B cell (primary cell): ENCODE data around the gene SDR9C7. TPM values are rescaled to one million over a fixed set of nuclear protein-coding genes. Genes with fewer than 3 reads are reported as not detected.
"Not testable (repeated sequence)": the region's sequence is repeated elsewhere in the genome, so short reads cannot be mapped to it uniquely, and the experiment has no call there.

Experiments
- ATAC-seq: fragments of 200-7000 bp; cut with Tn5 transposase; one replicate; pipeline ENCODE4 v1.10.0; 2021; ENCODE audit warnings: low read depth, mild to moderate bottlenecking, moderate number of reproducible peaks, moderate library complexity
- CTCF ChIA-PET: fragments of 350-600 bp; sonication (Branson Sonifier 250); formaldehyde crosslinking; loops from one replicate; lab custom pipeline; 2021; ENCODE audit warnings: antibody characterized with exemption, inconsistent platforms; lab: Charles Lee
- POLR2A ChIA-PET: fragments of 350-600 bp; sonication (Branson Sonifier 250); formaldehyde crosslinking; loops from one replicate; lab custom pipeline; 2021; ENCODE audit warnings: antibody characterized with exemption; lab: Charles Lee
- DNase-seq: peaks from one replicate; pipeline ENCODE4 v3.0.0; 2013
- H2AFZ ChIP-seq: 2 replicates; pipeline ENCODE4 v1.6.1; 2012; ENCODE audit warnings: mild to moderate bottlenecking, low read depth, low read length; ENCODE audit not compliant: insufficient read depth, poor library complexity, severe bottlenecking
- H3K27ac ChIP-seq, 2 donors: 1 replicate in 1 of 2; 2 replicates in 1 of 2; pipeline ENCODE4 v1.5.1; 2012 to 2013; ENCODE audit warnings: low read length in 2 of 2, mild to moderate bottlenecking in 2 of 2, moderate library complexity in 1 of 2
- H3K27me3 ChIP-seq, 4 experiments: fragments of 200-600 bp in 1 of 4; sonication (generic) in 1 of 4; replicated peaks in 1 of 4; 1 replicate in 2 of 4; 2 replicates in 2 of 4; pipeline versions ENCODE4 v1.6.1 to v1.7.0; 2013 to 2016; ENCODE audit warnings: low read length in 3 of 4, mild to moderate bottlenecking in 2 of 4, mixed read lengths in 1 of 4, moderate library complexity in 1 of 4; ENCODE audit not compliant: insufficient read depth in 4 of 4, control insufficient read depth in 3 of 4; ENCODE audit errors: control extremely low read depth in 1 of 4
- H3K36me3 ChIP-seq, 2 experiments: replicated peaks in 1 of 2; 1 replicate in 1 of 2; 2 replicates in 1 of 2; pipeline versions ENCODE4 v1.6.1 to v1.7.1; 2013; ENCODE audit warnings: low read length in 1 of 2; ENCODE audit not compliant: insufficient read depth in 2 of 2, control insufficient read depth in 1 of 2; ENCODE audit errors: control extremely low read depth in 1 of 2, extremely low read depth in 1 of 2
- H3K4me1 ChIP-seq, 2 donors: fragments of 200-600 bp in 1 of 2; sonication (generic) in 1 of 2; 1 replicate in 1 of 2; 2 replicates in 1 of 2; pipeline versions ENCODE4 v1.5.1 to v1.6.1; 2013 to 2017; ENCODE audit warnings: low read length in 2 of 2; ENCODE audit not compliant: control insufficient read depth in 2 of 2, insufficient read depth in 2 of 2
- H3K4me2 ChIP-seq: replicated peaks from 2 replicates; pipeline ENCODE3; 2012; ENCODE audit warnings: mild to moderate bottlenecking, low read depth, low read length; ENCODE audit not compliant: poor library complexity, severe bottlenecking
- H3K4me3 ChIP-seq, 5 experiments: fragments of 200-600 bp in 1 of 5; sonication (generic) in 1 of 5; 1 replicate in 3 of 5; 2 replicates in 2 of 5; pipeline versions ENCODE4 v1.5.1 to v1.7.0; 2011 to 2016; ENCODE audit warnings: low read length in 4 of 5, mild to moderate bottlenecking in 4 of 5, low read depth in 2 of 5, control low read depth in 1 of 5, moderate library complexity in 1 of 5; ENCODE audit not compliant: insufficient read depth in 1 of 5; ENCODE audit errors: control extremely low read depth in 1 of 5, extremely low read depth in 1 of 5
- H3K79me2 ChIP-seq: fragments of 200-600 bp; sonication (generic); one replicate; pipeline ENCODE4 v1.6.0; 2016; ENCODE audit warnings: low read length; ENCODE audit not compliant: control insufficient read depth, insufficient read depth
- H3K9ac ChIP-seq: fragments of 200-600 bp; sonication (generic); 2 replicates; pipeline ENCODE4 v1.6.1; 2017; ENCODE audit warnings: mild to moderate bottlenecking, low read length, moderate library complexity
- H3K9me3 ChIP-seq, 3 donors: one replicate each; pipeline versions ENCODE4 v1.6.1 to v1.7.1; 2013; ENCODE audit warnings: low read length in 2 of 3; ENCODE audit not compliant: control insufficient read depth in 2 of 3, insufficient read depth in 1 of 3; ENCODE audit errors: control extremely low read depth in 1 of 3
- H4K20me1 ChIP-seq: 2 replicates; pipeline ENCODE4 v1.6.0; 2012; ENCODE audit warnings: mild to moderate bottlenecking, low read length; ENCODE audit not compliant: insufficient read depth, control insufficient read depth, poor library complexity, severe bottlenecking
- H3K27ac Mint-ChIP-seq: one replicate; pipeline ENCODE4 v1.8.0; 2021; ENCODE audit warnings: mixed read lengths
- H3K27me3 Mint-ChIP-seq: one replicate; pipeline ENCODE4 v1.8.0; 2021; ENCODE audit warnings: mixed read lengths
- H3K4me1 Mint-ChIP-seq: one replicate; pipeline ENCODE4 v1.8.0; 2021; ENCODE audit warnings: mixed read lengths
- H3K4me3 Mint-ChIP-seq: one replicate; pipeline ENCODE4 v1.8.0; 2021; ENCODE audit warnings: mixed read lengths
- H3K9me3 Mint-ChIP-seq: one replicate; pipeline ENCODE4 v1.8.0; 2022; ENCODE audit warnings: mixed read lengths; ENCODE audit not compliant: insufficient read depth
- EZH2 ChIP-seq: IDR thresholded peaks from 2 replicates; pipeline ENCODE4 v1.6.1; 2012; ENCODE audit warnings: borderline replicate concordance, low read depth, mild to moderate bottlenecking, moderate library complexity, low read length; ENCODE audit not compliant: insufficient read depth, poor library complexity, severe bottlenecking
- WGBS: methylation state at CpG from one replicate; pipeline ENCODE4 v1.1.5; 2013; ENCODE audit warnings: missing lambda C conversion rate; ENCODE audit not compliant: insufficient coverage; 5-methylcytosine and 5-hydroxymethylcytosine counted together
- intact Hi-C: fragments of 100-400 bp; cut with micrococcal nuclease; formaldehyde crosslinking; loops from one replicate; pipeline ENCODE4 v1.10.0; 2022
- polyA plus RNA-seq: library from polyadenylated mRNA; depleted of rRNA; stranded (reverse); fragments of >200 nt; gene quantifications from 2 replicates; pipeline ENCODE4 v1.2.3, GENCODE V29; 2012
- total RNA-seq, 2 donors: library from RNA; stranded (reverse); fragments of 120-200 nt in 1 of 2; gene quantifications; 1 replicate in 1 of 2; 2 replicates in 1 of 2; pipeline versions ENCODE4 v1.2.3 to v1.2.4, GENCODE V29; 2013 to 2022
- TF ChIP-seq, protein P1 (sequence below): fragments of 200-600 bp; IDR thresholded peaks from one replicate; pipeline ENCODE4 v1.8.0; 2022; ENCODE audit warnings: antibody characterized with exemption, mild to moderate bottlenecking

Gene SDR9C7
- total and polyA plus RNA-seq, 2 donors (not counting 1 experiment from before 2014, with no cell fraction given) = not detected

DNA sequence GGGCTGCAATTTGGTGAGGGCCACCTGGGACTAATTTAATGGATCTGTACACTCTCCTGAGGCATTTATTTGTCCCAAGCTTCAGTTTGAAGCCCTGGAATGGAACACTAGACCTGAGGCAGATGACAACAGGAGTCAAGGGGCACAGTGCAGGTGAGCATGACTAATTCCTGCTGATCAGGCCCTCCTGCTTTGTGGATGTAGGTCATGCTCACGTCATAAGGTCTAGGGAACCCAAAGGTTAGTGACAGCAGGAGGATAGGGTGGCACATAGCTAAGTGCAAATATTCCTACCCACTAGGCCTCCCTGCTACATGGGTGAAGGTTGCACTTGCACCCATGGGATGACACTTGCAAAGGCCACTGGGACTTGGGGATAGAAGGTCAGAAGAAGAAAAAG lies 30.8 kb downstream of the SDR9C7 start:
- intact Hi-C loops = no loop called here
- H3K27ac Mint-ChIP-seq = no peak overlapping the region

GRCh38 chr12:56901313-56901712 lies 32.9 kb downstream of the SDR9C7 start:
- H3K9me3 ChIP-seq = peaks cover 0 to 37% (median 26%) of the 10 kb centered on the region in 3 donors
- H3K27ac Mint-ChIP-seq, H3K27ac ChIP-seq, H3K4me2 ChIP-seq, ATAC-seq, H3K4me1 ChIP-seq, H3K4me1 Mint-ChIP-seq, H3K9ac ChIP-seq, intact Hi-C loops, H3K36me3 ChIP-seq, H3K4me3 Mint-ChIP-seq, H3K27me3 ChIP-seq, POLR2A ChIA-PET, CTCF ChIA-PET, H3K4me3 ChIP-seq, DNase-seq, H2AFZ ChIP-seq, H3K79me2 ChIP-seq, H3K27me3 Mint-ChIP-seq, H4K20me1 ChIP-seq: not testable (repeated sequence)
- peaks cover 12% of the 10 kb centered on the region for H3K9me3 Mint-ChIP-seq

More for the DNA sequence above, 30.8 kb downstream of the SDR9C7 start:
- CTCF ChIA-PET = no interaction called here
- WGBS = 60% methylated on average over 1 of the region's 1 CpG
- H2AFZ ChIP-seq = no peak overlapping the region
- peaks cover 3% of the 10 kb centered on the region for H3K27me3 Mint-ChIP-seq
- H3K27me3 ChIP-seq = peaks cover 0 to 10% (median 2%) of the 10 kb centered on the region in 4 experiments
- peaks cover 12% of the 10 kb centered on the region for H3K9me3 Mint-ChIP-seq
- no peak for DNase-seq
- no peak overlapping the region for H3K4me3 Mint-ChIP-seq
- no peaks in the 10 kb centered on the region for H3K4me1 Mint-ChIP-seq
- H3K36me3 ChIP-seq = no peaks in the 10 kb centered on the region
- H3K79me2 ChIP-seq = no peaks in the 10 kb centered on the region
- no peak for ATAC-seq
- peaks cover 0 to 43% (median 26%) of the 10 kb centered on the region in 3 donors for H3K9me3 ChIP-seq
- POLR2A ChIA-PET = no interaction called here
- no peak overlapping the region for H3K9ac ChIP-seq
- H3K4me1 ChIP-seq = no peaks in the 10 kb centered on the region
- no peak overlapping the region for H3K4me3 ChIP-seq
- H3K4me2 ChIP-seq = no peak overlapping the region
- TF ChIP-seq EZH2 = no peak
- TF ChIP-seq, protein P1, sequence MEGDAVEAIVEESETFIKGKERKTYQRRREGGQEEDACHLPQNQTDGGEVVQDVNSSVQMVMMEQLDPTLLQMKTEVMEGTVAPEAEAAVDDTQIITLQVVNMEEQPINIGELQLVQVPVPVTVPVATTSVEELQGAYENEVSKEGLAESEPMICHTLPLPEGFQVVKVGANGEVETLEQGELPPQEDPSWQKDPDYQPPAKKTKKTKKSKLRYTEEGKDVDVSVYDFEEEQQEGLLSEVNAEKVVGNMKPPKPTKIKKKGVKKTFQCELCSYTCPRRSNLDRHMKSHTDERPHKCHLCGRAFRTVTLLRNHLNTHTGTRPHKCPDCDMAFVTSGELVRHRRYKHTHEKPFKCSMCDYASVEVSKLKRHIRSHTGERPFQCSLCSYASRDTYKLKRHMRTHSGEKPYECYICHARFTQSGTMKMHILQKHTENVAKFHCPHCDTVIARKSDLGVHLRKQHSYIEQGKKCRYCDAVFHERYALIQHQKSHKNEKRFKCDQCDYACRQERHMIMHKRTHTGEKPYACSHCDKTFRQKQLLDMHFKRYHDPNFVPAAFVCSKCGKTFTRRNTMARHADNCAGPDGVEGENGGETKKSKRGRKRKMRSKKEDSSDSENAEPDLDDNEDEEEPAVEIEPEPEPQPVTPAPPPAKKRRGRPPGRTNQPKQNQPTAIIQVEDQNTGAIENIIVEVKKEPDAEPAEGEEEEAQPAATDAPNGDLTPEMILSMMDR = no peak
- no peak overlapping the region for H3K27ac ChIP-seq
- no peaks in the 10 kb centered on the region for H4K20me1 ChIP-seq
